ENCODE data around the gene MMP20.

The MMP20 gene

GRCh38 chr11:102620818-102621561 lies 4.1 kb downstream of the MMP20 start:
- DNase-seq, result no peak

GRCh38 chr11:102620179-102620578 lies 5.0 kb downstream of the MMP20 start:
- DNase-seq, result no peak

- DNase-seq, result no peak
Measured at GRCh38 chr11:102617466-102618008, 7.6 kb downstream of the MMP20 start.

- DNase-seq, result no peak
Measured at GRCh38 chr11:102615894-102616432, 9.2 kb downstream of the MMP20 start.

- DNase-seq, result peak; percentile 20
Measured at GRCh38 chr11:102615077-102615893, 9.8 kb downstream of the MMP20 start.

- no peak for DNase-seq
Measured at GRCh38 chr11:102614485-102614884, 10.6 kb downstream of the MMP20 start.

GRCh38 chr11:102614031-102614430 lies 11.1 kb downstream of the MMP20 start:
- no peak for DNase-seq

GRCh38 chr11:102613450-102613849 lies 11.7 kb downstream of the MMP20 start:
- DNase-seq, result no peak

- DNase-seq, result no peak
Measured at GRCh38 chr11:102611291-102611690, 13.8 kb downstream of the MMP20 start.

- no peak for DNase-seq
Measured at GRCh38 chr11:102610200-102610599, 14.9 kb downstream of the MMP20 start.

- no peak for DNase-seq
Measured at GRCh38 chr11:102608699-102609098, 16.4 kb downstream of the MMP20 start.

- no peak for DNase-seq
Measured at GRCh38 chr11:102604875-102605274, 20.3 kb downstream of the MMP20 start.

- DNase-seq, result no peak
Measured at GRCh38 chr11:102604011-102604410, 21.1 kb downstream of the MMP20 start.

GRCh38 chr11:102603576-102603975 lies 21.6 kb downstream of the MMP20 start:
- no peak for DNase-seq

GRCh38 chr11:102603091-102603490 lies 22.0 kb downstream of the MMP20 start:
- no peak for DNase-seq

GRCh38 chr11:102600666-102601065 lies 24.5 kb downstream of the MMP20 start:
- no peak for DNase-seq

- peak; percentile 92 for DNase-seq
Measured at GRCh38 chr11:102599642-102600261, 25.4 kb downstream of the MMP20 start.

- DNase-seq, result no peak
Measured at GRCh38 chr11:102598272-102598671, 26.9 kb downstream of the MMP20 start.

- DNase-seq, result no peak
Measured at GRCh38 chr11:102596578-102596977, 28.6 kb downstream of the MMP20 start.

GRCh38 chr11:102592634-102593581 lies 32.2 kb downstream of the MMP20 start:
- peak; percentile 33 for DNase-seq

GRCh38 chr11:102592131-102592530 lies 33.0 kb downstream of the MMP20 start:
- no peak for DNase-seq

- no peak for DNase-seq
Measured at GRCh38 chr11:102591160-102591718, 33.9 kb downstream of the MMP20 start.

All from NCI-H226 (cell line).